BE2C (cell line): ENCODE data around the gene TMEM181.
"Not testable (repeated sequence)": the region's sequence is repeated elsewhere in the genome, so short reads cannot be mapped to it uniquely, and the experiment has no call there.

Experiments
- DNase-seq: peaks from one replicate; pipeline ENCODE4 v3.0.0-alpha.2; 2020
- H3K27me3 ChIP-seq: fragments of 250-450 bp; sonication (Bioruptor Pico); 2 replicates; pipeline ENCODE4 v1.5.1; 2020; ENCODE audit warnings: mild to moderate bottlenecking
- H3K36me3 ChIP-seq: fragments of 250-450 bp; sonication (Bioruptor Pico); 2 replicates; pipeline ENCODE4 v1.5.1; 2020; ENCODE audit warnings: mild to moderate bottlenecking
- H3K4me1 ChIP-seq: fragments of 250-450 bp; sonication (Bioruptor Pico); 2 replicates; pipeline ENCODE4 v1.5.1; 2020
- H3K4me3 ChIP-seq: 2 replicates; pipeline ENCODE4 v1.5.1; 2011; ENCODE audit warnings: low read depth, low read length
- H3K9me3 ChIP-seq: fragments of 250-450 bp; sonication (Bioruptor Pico); 2 replicates; pipeline ENCODE4 v1.5.1; 2020
- CTCF ChIP-seq: IDR thresholded peaks from 2 replicates; pipeline ENCODE4 v1.5.1; 2012; ENCODE audit warnings: mild to moderate bottlenecking, low read depth, low read length

Gene TMEM181

GRCh38 chr6:158552055-158552795, 7.7 kb upstream of the TMEM181 start:
- no peaks in the 10 kb centered on the region for H3K9me3 ChIP-seq
- H3K4me1 ChIP-seq = no peaks in the 10 kb centered on the region
- no peak for TF ChIP-seq CTCF
- no peak for DNase-seq
- H3K36me3 ChIP-seq = no peaks in the 10 kb centered on the region
- no peak overlapping the region for H3K4me3 ChIP-seq
- no peaks in the 10 kb centered on the region for H3K27me3 ChIP-seq

- Histone ChIP-seq H3K27me3 (no peaks in the 10 kb centered on the region), H3K4me1 (no peaks in the 10 kb centered on the region), H3K4me3 (no peak overlapping the region), H3K36me3 (no peaks in the 10 kb centered on the region), H3K9me3 (no peaks in the 10 kb centered on the region)
- no peak for TF ChIP-seq CTCF
- no peak for DNase-seq
Measured at GRCh38 chr6:158552796-158553138, 7.1 kb upstream of the TMEM181 start.

- H3K9me3 ChIP-seq = no peaks in the 10 kb centered on the region
- H3K27me3 ChIP-seq = no peaks in the 10 kb centered on the region
- no peaks in the 10 kb centered on the region for H3K4me1 ChIP-seq
- no peaks in the 10 kb centered on the region for H3K36me3 ChIP-seq
- no peak overlapping the region for H3K4me3 ChIP-seq
- DNase-seq = no peak
- no peak for TF ChIP-seq CTCF
Measured at GRCh38 chr6:158554611-158555361, 5.1 kb upstream of the TMEM181 start.

GRCh38 chr6:158556113-158556512, 3.8 kb upstream of the TMEM181 start:
- no peaks in the 10 kb centered on the region for H3K4me1 ChIP-seq
- DNase-seq = no peak
- H3K27me3 ChIP-seq = no peaks in the 10 kb centered on the region
- H3K4me3 ChIP-seq = no peak overlapping the region
- no peaks in the 10 kb centered on the region for H3K9me3 ChIP-seq
- H3K36me3 ChIP-seq = 0 out of 2 replicates have a peak, but pooled peaks cover 4% of the 10 kb centered on the region
- TF ChIP-seq CTCF = no peak

- not testable (repeated sequence) for H3K4me1 ChIP-seq, H3K36me3 ChIP-seq, H3K9me3 ChIP-seq, H3K4me3 ChIP-seq, DNase-seq, H3K27me3 ChIP-seq
Measured at GRCh38 chr6:158557110-158557509, 2.8 kb upstream of the TMEM181 start.

- Histone ChIP-seq H3K4me3 (no peak overlapping the region), H3K9me3 (no peaks in the 10 kb centered on the region), H3K27me3 (no peaks in the 10 kb centered on the region), H3K4me1 (peaks cover 5% of the 10 kb centered on the region), H3K36me3 (0 out of 2 replicates have a peak, but pooled peaks cover 4% of the 10 kb centered on the region)
- TF ChIP-seq CTCF = no peak
- no peak for DNase-seq
Measured at GRCh38 chr6:158557927-158558326, 2.0 kb upstream of the TMEM181 start.
